Right lung (tissue), 10 donors: ENCODE results near the gene POLR3G. TPM values are rescaled to one million over a fixed set of nuclear protein-coding genes. Genes with fewer than 3 reads are reported as not detected.

ENCODE experiments used
- DNase-seq, 2 donors: peaks; one replicate each; pipeline ENCODE4 v3.0.0-alpha.2; 2013
- long read RNA-seq, 8 donors: transcript quantifications; one replicate each; lab custom pipeline, GENCODE V29; 2026
- polyA plus RNA-seq, 5 donors: library from polyadenylated mRNA; unstranded; fragments of 120-200 nt; gene quantifications; one replicate each; pipeline versions ENCODE4 v1.2.1 to v1.2.3, GENCODE V29; 2013; ENCODE audit warnings: inconsistent platforms in 1 of 5, low replicate concordance in 1 of 5; ENCODE audit not compliant: insufficient read length in 5 of 5, insufficient read depth in 1 of 5

The POLR3G gene, protein sequence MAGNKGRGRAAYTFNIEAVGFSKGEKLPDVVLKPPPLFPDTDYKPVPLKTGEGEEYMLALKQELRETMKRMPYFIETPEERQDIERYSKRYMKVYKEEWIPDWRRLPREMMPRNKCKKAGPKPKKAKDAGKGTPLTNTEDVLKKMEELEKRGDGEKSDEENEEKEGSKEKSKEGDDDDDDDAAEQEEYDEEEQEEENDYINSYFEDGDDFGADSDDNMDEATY
- 1 to 10 TPM; 2.6 to 4.9 (median 3.9) TPM for polyA plus RNA-seq
- long read RNA-seq, donor 1, partial matches to known transcripts = 9 of 11 reads
- long read RNA-seq, donor 1, other reads (novel, unspliced or antisense) = 0 of 11 reads
- long read RNA-seq, donor 2 = 0 reads
- long read RNA-seq, donor 3 = 0 reads
- long read RNA-seq, donor 4, partial matches to known transcripts = 8 of 9 reads
- long read RNA-seq, donor 4, other reads (novel, unspliced or antisense) = 0 of 9 reads
- long read RNA-seq, donor 5, partial matches to known transcripts = 6 of 7 reads
- long read RNA-seq, donor 5, other reads (novel, unspliced or antisense) = 0 of 7 reads
- long read RNA-seq, donor 6, partial matches to known transcripts = 7 of 8 reads
- long read RNA-seq, donor 6, other reads (novel, unspliced or antisense) = 0 of 8 reads
- long read RNA-seq, donor 7 = 0 reads
- long read RNA-seq, donor 8 = 0 reads

DNA sequence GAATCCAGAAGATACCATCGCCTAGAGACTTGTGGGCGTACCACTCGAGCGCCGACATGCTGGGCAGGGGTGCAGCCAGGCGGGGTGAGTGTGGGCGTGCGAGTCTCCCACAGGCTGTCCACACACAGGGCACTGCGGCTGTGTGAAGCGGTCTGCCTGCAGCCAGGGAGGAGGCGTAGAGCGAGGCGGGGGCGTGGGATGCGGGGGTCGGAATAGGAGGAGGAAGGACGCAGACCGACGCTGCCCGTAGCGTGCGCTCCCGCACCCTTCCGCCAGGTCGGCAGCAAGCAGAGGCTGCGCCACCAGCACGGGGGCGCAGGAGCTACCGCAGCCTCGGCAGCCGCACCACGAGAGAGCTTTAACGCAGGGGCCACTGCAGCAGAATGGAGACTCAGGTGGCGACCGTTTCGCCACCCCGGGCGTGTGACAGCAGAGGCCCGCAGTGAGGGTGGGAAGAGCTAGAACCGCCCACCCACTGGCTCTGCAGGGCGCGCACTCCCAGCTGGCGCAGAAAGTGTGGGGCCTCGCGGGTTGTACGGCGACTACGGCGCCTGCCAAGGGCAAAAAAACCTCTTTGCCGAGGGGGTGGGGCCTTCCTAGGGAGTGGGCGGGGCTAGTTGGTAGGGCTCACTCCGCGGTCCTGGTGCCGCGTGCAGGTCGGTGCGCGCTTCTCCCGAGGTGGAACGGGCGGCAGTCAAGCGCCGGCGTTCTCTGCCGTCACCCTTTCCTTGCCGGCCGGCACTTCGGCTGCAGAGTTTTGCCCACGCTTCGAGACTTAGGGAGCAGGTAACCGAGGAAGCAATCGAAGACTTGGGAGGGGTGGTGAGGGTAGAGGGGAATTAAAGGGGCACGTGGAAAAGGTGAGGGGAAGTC is at the start of gene POLR3G, which contains the start of gene MBLAC2:
Gene POLR3G, plus strand, starts transcription at position 630 of the 873 bp plus-strand sequence. CDS start 10,704 bp downstream, outside the sequence.
Gene MBLAC2, minus strand, starts transcription at position 537 of the 873 bp plus-strand sequence. Its CDS starts 479 bp downstream, at position 58.
- peak; percentile 87 to 88 for DNase-seq

DNA sequence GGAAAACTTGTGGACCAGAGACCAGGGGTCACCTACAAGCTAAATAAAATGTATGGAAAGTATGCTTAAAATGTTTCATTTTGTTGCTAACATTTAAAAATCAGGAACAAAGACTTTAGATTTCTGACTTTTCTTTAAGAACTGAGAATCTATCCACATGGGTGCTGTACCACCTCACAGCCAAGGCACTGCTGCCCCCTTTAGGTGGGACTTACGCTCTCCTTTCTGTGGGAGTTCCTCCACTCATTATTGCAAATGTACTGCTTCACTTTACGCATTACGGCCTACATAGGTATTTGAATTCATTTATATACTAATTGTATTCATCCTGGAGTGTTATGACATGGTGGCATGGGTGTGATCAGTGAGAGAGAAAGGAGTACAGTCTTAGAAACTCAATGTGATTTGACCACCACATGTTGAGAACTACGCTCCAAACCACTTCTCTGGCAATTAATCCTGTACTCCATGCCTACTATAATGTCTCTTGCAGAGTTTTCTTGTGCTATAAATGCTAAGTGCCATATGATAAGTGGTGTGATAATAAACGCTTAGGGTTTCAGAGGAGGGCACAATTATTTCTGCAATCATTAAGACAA is 40.4 kb upstream of the POLR3G start:
- no peak for DNase-seq

DNA sequence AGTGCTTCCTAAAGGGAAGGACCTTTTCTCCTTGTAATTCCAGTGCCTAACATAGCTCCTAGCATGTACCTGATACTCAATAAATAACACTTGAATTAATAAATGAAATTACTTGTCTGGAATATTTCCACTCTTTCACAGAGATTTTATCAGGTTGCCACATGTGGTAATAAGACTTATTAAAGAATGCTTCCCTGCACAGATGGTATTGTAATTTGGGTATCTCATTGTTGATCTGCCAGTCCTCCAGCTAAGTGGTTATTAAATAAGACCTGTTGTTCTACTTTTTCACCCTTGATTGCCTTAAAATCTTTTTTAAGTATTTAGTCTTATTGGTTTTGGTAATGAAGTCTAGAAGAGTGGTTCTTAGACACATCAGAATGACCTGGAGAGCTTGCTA is 37.0 kb upstream of the POLR3G start:
- no peak for DNase-seq

DNA sequence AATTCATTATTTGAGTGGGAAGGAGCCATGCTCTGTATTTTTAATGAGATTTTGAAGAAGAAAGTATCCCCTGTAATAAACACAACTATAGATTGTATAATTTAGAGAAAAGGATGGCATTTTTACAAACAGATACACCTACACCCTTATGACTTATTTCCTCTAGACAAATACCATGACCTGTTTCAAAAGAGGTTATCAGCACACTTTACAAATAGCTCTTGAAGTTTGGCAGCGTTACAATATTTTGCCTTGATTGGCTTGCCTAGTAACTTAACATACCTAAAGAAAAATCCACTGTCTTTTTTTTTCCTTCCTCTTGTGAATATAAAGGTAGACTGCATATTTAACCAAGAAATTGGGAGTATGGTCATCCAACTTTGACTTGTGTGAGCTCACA is 36.6 kb upstream of the POLR3G start:
- peak in 1 of 2 donors; percentile 19 for DNase-seq

DNA sequence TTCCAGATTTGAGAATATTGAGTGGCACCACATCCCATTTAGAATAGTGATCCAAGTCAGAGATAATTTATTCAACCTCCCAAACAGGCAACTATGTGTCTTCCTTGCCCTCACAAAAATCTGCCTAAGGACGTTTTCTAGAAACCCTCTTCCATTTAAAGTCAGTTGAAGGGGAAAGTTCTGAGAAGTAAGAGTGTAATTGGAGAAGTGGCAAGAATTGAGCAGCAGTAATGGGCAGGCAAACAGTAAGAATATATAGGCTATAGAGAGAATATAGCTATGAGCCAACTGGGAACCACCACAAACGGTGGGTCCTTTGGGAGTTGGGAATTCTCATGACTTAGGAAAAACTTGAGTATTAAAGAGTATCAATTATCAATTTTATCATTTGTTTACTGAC is 34.0 kb upstream of the POLR3G start:
- no peak for DNase-seq

DNA sequence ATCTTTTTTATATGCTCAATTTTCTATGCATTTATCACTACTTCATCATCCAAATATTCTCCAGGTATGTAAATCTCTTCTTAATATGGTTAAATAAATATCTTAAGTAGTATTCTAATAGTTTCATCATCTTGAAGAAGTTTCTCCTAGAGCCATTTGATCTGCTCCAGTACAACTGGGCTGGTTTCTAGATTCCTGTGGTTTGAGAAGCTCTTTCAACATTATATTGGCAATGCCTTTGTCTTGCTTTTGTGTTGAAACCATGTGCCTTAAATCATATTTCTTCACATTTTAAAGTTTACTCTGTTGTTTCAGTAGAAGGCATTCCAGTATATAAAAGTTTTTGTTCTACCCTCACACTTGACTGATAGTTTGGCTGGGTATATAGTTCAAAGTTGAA is 27.7 kb upstream of the POLR3G start:
- DNase-seq = no peak

- DNase-seq = no peak
These were observed 13.4 kb upstream of the POLR3G start for GRCh38 chr5:90461288-90461687.

DNA sequence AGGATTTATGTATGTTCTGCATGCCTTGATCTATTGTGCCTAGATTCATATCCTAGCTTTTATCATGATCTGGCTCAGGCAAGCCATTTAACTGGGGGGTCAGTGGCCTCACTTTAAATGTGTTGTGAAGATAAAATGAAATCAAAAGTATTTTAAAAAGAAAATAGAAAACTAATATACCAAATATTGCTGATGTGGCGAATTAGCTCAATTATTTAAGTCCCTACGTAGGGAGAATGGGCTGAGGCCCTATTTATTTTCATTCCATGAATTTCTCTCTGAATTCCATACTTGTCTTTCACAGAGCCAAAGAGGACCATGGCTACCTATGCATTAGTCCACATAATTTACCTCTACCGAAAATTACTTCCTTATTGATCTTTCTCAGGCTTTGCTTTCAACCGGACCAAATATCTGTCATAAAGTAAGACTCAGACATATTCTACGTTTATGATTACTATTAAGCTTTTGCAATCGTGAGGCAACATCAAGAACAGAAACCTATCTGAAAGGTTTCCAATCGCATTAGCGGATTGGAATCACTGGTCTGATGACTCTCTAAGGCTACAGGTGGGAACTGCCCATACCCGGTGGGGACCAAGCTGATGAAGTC is 1.8 kb upstream of the POLR3G start:
- DNase-seq = no peak

DNA sequence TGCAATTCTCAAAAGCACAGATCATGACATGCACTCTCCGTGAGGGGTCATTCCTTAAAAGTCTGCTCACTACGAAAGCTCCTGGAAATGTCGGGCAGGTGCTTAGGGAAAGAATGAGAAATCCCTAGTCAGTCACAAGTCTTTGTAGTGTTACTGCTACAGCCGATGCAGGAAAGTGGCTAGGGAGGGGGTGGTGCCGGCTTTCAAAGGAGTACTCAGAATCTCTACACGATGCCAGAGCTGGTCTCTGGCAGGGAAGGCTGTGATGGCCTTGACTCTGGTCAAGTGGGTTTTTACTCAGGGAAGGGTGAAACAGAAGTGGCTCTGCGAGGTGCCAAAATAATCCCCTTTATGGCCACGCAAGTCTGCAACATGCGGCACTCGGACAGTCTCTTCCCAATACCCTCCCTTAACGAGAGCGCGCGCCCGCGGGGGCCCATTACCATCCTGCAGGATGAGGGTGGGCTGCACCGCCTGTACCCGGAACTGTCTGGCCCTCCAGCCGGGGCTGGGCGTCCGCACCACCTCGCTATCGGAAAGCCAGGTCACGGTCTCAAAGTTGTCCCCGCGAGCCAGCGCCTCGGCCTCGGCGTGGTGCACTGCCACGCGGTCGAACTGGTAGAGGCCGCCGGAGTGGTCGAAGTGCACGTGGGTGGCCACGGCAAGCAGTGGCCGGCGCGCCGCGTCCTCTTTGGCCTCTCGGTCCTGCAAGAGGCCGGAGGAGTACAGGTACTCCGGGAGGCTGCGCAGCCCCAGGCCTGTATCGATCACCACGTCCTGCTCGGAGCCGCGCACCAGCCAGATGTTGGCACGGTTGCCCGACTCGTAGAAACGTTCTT is 1.0 kb upstream of the POLR3G start:
- DNase-seq = peak in 1 of 2 donors; percentile 29

DNA sequence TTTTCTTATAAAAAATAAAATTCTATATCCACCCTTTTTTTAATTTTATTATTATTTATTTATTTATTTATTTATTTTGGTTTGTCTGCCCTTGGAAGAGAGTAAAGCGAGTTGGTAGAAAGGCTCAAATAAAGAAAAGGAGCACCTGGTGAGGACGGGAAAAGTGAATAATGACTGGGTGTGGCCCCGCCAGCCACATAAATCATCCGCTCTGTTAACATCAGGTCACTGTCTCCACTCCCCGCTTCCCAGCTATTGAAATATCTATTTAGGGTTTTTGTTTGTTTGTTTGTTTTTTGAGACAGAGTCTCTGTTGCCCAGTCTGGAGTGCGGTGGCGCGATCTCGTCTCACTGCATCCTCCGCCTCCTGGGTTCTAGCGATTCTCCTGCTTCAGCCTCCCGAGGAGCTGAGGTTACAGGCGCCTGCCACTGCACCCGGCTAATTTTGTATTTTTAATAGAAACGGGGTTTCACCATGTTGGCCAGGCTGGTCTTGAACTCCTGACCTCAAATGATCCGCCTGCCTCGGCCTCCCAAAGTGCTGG is 844 bp downstream of the POLR3G start:
- no peak for DNase-seq

GRCh38 chr5:90476391-90476790 is 1.7 kb downstream of the POLR3G start:
- DNase-seq = no peak

GRCh38 chr5:90477073-90477472 is 2.4 kb downstream of the POLR3G start:
- no peak for DNase-seq

DNA sequence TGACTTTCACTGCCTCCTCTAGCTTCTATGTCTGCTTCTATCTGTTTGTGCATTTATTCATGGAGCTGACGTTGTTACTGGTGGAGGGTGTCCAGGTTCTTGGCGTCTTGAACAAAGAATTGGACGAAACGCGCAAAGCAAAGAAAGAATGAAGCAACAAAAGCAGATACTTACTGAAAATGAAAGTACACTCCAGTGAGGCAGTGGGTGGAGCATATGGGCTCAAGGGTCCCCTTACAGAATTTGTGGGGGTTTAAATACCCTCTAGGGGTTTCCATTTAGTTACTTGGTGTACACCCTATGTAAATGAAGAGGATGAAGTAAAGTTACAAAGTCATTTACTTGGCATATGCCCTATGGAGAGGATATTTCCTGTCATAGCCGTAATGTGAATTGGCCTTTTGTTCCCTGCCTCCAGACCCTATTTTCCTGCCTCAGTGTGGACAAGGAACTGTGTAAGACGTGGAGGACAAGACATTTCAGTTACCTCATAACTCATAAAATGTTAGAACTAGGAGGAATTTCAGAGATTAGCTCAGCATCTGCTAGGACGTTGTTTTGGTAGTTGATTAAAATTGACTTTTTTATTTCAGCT is 3.1 kb downstream of the POLR3G start:
- no peak for DNase-seq

DNA sequence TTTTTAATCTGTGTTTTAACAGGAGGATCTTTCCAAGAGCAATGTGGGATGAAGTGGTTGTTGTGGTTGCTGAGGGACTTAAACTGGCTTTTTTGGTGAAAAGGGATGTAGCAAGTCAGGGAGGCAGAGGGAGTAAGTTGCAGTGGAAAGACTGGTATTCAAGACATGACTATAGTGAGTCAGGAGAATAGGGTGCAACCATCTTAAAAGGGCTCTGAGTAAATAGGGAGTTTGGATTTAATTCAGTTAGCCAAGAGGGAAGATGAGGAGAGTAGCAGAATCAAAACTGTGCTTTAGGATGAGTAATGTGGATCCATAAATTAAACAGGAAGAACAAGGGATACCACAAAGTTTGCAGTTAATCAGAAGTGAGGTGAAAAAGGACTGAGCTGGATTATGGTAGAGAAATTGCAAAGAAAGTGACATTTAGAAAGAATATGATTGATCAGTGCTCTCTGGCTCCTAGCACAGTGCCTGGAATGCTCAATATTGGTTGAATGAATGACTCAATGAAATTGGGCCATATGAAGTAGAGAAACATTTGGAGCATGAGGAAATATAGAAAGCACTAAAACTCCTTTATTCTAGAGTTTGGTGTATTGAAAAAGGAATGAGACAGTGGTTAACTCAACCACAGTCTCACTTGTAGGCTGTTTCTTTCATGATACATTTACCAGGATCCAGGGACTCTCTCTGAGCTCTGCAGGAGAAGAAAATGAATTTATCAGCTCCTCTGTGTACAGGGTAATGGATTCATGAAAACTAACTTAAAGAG is 5.1 kb downstream of the POLR3G start:
- DNase-seq = no peak

- DNase-seq = no peak
These were observed 6.0 kb downstream of the POLR3G start for GRCh38 chr5:90480699-90481098.

GRCh38 chr5:90483206-90483605 is 8.5 kb downstream of the POLR3G start:
- DNase-seq = no peak

GRCh38 chr5:90484540-90484939 is 9.9 kb downstream of the POLR3G start:
- DNase-seq = no peak

DNA sequence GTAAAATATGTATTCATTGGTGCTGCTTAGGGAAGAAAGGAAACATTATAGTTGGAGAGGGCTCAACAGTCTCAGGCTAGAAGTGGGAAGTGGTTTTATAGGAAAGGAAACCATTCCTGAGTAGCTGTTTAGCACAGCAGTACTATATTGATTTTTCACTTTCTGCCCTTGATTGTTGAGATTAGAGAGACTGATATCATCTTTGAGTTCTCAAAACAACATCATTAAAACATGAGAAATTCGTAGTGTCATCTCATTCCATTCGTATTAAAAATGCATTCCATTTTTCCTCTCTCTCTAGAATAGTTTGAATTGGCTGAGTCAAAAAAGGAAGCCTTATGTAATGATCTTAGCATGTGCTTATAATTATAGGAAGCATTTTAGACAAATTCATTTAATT is 14.1 kb downstream of the POLR3G start:
- DNase-seq = no peak

DNA sequence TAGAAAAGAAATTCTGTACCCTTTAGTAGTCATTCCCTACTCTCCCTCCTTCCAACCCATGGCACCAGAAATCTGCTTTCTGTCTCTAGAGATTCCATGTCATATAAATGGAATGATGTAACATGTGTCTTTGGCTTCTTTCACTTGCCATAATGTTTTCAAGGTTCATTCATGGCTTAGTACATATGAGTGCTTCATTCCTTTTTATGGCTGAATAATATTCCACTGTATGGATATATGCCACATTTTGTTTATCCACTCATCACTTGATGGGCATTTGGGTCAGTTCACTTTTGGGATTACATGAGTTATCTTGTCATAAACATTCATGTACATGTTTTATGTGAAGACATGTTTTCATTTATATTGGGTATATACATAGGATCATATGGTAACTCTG is 19.4 kb downstream of the POLR3G start:
- no peak for DNase-seq
